ENCODE results near the gene SCN3A.

The SCN3A gene

GRCh38 chr2:165203689-165204559 is at the start of gene SCN3A:
SCN3A (minus strand) TSS chr2:165204050; CDS start chr2:165176394, 27,656 bp downstream.
- DNase-seq, result peak; percentile 30

- no peak for DNase-seq
These were observed 49.3 kb upstream of the SCN3A start for GRCh38 chr2:165253178-165253577.

- DNase-seq, result no peak
These were observed 47.5 kb upstream of the SCN3A start for GRCh38 chr2:165251366-165251765.

- DNase-seq, result no peak
These were observed 44.4 kb upstream of the SCN3A start for GRCh38 chr2:165248238-165248637.

- DNase-seq, result no peak
These were observed 41.4 kb upstream of the SCN3A start for GRCh38 chr2:165245081-165245793.

- no peak for DNase-seq
These were observed 37.1 kb upstream of the SCN3A start for GRCh38 chr2:165240916-165241315.

GRCh38 chr2:165239856-165240515 is 36.1 kb upstream of the SCN3A start:
- no peak for DNase-seq

- no peak for DNase-seq
These were observed 35.4 kb upstream of the SCN3A start, which contains the start of gene SCN2A for GRCh38 chr2:165239230-165239629. SCN2A (plus strand) TSS chr2:165239414; CDS start chr2:165295824, 56,410 bp downstream.

GRCh38 chr2:165238295-165238694 is 34.4 kb upstream of the SCN3A start:
- DNase-seq, result no peak

- no peak for DNase-seq
These were observed 33.2 kb upstream of the SCN3A start for GRCh38 chr2:165237056-165237455.

- no peak for DNase-seq
These were observed 23.7 kb upstream of the SCN3A start for GRCh38 chr2:165227571-165227970.

GRCh38 chr2:165224941-165225340 is 21.1 kb upstream of the SCN3A start:
- no peak for DNase-seq

- no peak for DNase-seq
These were observed 15.6 kb upstream of the SCN3A start for GRCh38 chr2:165219481-165219880.

GRCh38 chr2:165214093-165214492 is 10.2 kb upstream of the SCN3A start:
- DNase-seq, result no peak

GRCh38 chr2:165208094-165208493 is 4.2 kb upstream of the SCN3A start:
- DNase-seq, result no peak

- no peak for DNase-seq
These were observed 2.0 kb upstream of the SCN3A start for GRCh38 chr2:165205865-165206264.

- no peak for DNase-seq
These were observed 1.6 kb downstream of the SCN3A start for GRCh38 chr2:165202239-165202638.

- DNase-seq, result no peak
These were observed 5.7 kb downstream of the SCN3A start for GRCh38 chr2:165198181-165198580.

GRCh38 chr2:165197346-165197745 is 6.5 kb downstream of the SCN3A start:
- DNase-seq, result no peak

GRCh38 chr2:165196411-165196810 is 7.4 kb downstream of the SCN3A start:
- peak; percentile 2 for DNase-seq

- DNase-seq, result no peak
These were observed 10.6 kb downstream of the SCN3A start for GRCh38 chr2:165193178-165193777.

GRCh38 chr2:165192729-165193128 is 11.1 kb downstream of the SCN3A start:
- no peak for DNase-seq

GRCh38 chr2:165191096-165191728 is 12.6 kb downstream of the SCN3A start:
- DNase-seq, result no peak

All from NCI-H524 treated with DMSO at 0.1 percent for 48 hours (cell line).